HL-60 (cell line): ENCODE results near the gene GMEB2.

Source experiments
- DNase-seq, 2 experiments: peaks; one replicate each; pipeline ENCODE4 v3.0.0-alpha.2; 2010 to 2020; ENCODE audit warnings: low read depth in 1 of 2, low spot score in 1 of 2
- H3K27ac ChIP-seq: fragments of 250-450 bp; sonication (Bioruptor Pico); replicated peaks from 2 replicates; pipeline ENCODE4 v1.5.1; 2020; ENCODE audit warnings: mild to moderate bottlenecking, moderate library complexity
- H3K27me3 ChIP-seq: fragments of 250-450 bp; sonication (Bioruptor Pico); 2 replicates; pipeline ENCODE4 v1.5.1; 2021; ENCODE audit warnings: mild to moderate bottlenecking, moderate library complexity; ENCODE audit not compliant: insufficient read depth, poor library complexity, severe bottlenecking
- H3K4me3 ChIP-seq: replicated peaks from 2 replicates; pipeline ENCODE4 v1.5.1; 2011; ENCODE audit warnings: mild to moderate bottlenecking, control low read depth, low read length; ENCODE audit not compliant: insufficient read depth
- CTCF ChIP-seq: IDR thresholded peaks from one replicate; pipeline ENCODE4 v1.5.1; 2011; ENCODE audit warnings: low read length, control low read depth, inconsistent platforms; ENCODE audit not compliant: insufficient read depth
- GABPA ChIP-seq: IDR thresholded peaks from 2 replicates; pipeline ENCODE4 v1.6.1; 2012; ENCODE audit warnings: low read depth
- POLR2AphosphoS5 ChIP-seq: IDR thresholded peaks from 2 replicates; pipeline ENCODE4 v1.6.1; 2012; ENCODE audit warnings: low read depth
- REST ChIP-seq: IDR thresholded peaks from 2 replicates; pipeline ENCODE4 v1.6.1; 2012; ENCODE audit warnings: low read depth; ENCODE audit not compliant: insufficient replicate concordance
- SPI1 ChIP-seq: IDR thresholded peaks from 2 replicates; pipeline ENCODE4 v1.6.1; 2012; ENCODE audit warnings: low read depth, mild to moderate bottlenecking, borderline replicate concordance

GMEB2 gene

GRCh38 chr20:63549019-63549418 is 77.9 kb downstream of the GMEB2 start:
- H3K27me3 ChIP-seq: peaks cover 65% of the 10 kb centered on the region
- no peak overlapping the region for H3K4me3 ChIP-seq
- no peak for DNase-seq
- no peak overlapping the region for H3K27ac ChIP-seq
- TF ChIP-seq REST (no peak), CTCF (no peak), GABPA (no peak), POLR2AphosphoS5 (no peak), SPI1 (no peak)

GRCh38 chr20:63548542-63548941 is 78.4 kb downstream of the GMEB2 start:
- no peak for TF ChIP-seq GABPA
- TF ChIP-seq CTCF: no peak
- no peak for TF ChIP-seq SPI1
- TF ChIP-seq REST: no peak
- TF ChIP-seq POLR2AphosphoS5: no peak
- Histone ChIP-seq H3K4me3 (no peak overlapping the region), H3K27me3 (peaks cover 65% of the 10 kb centered on the region), H3K27ac (no peak overlapping the region)
- DNase-seq: no peak

- DNase-seq: no peak
- H3K27ac ChIP-seq: no peak within 1 kb of the TSS
- H3K4me3 ChIP-seq: no peak within 1 kb of the TSS
- peaks cover 65% of the 10 kb centered on the region for H3K27me3 ChIP-seq
- no peak for TF ChIP-seq SPI1
- TF ChIP-seq CTCF: no peak
- TF ChIP-seq POLR2AphosphoS5: no peak
- no peak for TF ChIP-seq REST
- TF ChIP-seq GABPA: no peak
Observed at GRCh38 chr20:63547725-63548480, 79.0 kb downstream of the GMEB2 start, which contains the start of gene SRMS. Gene SRMS (minus strand): TSS chr20:63547749. CDS start chr20:63547463, 286 bp downstream.
